K562 (cell line): Measurements from ENCODE around the gene CDK14.

Source experiments
- CTCF ChIP-seq, 3 experiments: IDR thresholded peaks in 2 of 3; conservative IDR thresholded peaks in 1 of 3; 2 replicates each; pipeline ENCODE4 v1.5.1; 2011 to 2012; ENCODE audit warnings: low read length in 3 of 3, mild to moderate bottlenecking in 3 of 3, control low read depth in 2 of 3, improper control_type of control experiment in 1 of 3, inconsistent platforms in 1 of 3, low read depth in 1 of 3, mixed read lengths in 1 of 3, moderate library complexity in 1 of 3; ENCODE audit not compliant: insufficient read depth in 2 of 3
- ERF ChIP-seq: fragments of 450-650 bp; formaldehyde crosslinking; IDR thresholded peaks from 2 replicates; pipeline ENCODE4 v1.4.0; 2020; ENCODE audit warnings: mild to moderate bottlenecking, mixed read lengths
- GTF2F1 ChIP-seq: IDR thresholded peaks from 2 replicates; pipeline ENCODE4 v1.6.1; 2011; ENCODE audit warnings: low read depth, low read length, improper control_type of control experiment
- ZNF263 ChIP-seq: sonication (generic); formaldehyde crosslinking; IDR thresholded peaks from 2 replicates; pipeline ENCODE4 v1.8.0; 2022; ENCODE audit warnings: mild to moderate bottlenecking, missing genetic modification reagents, borderline replicate concordance
- ZNF282 ChIP-seq: sonication (generic); formaldehyde crosslinking; IDR thresholded peaks from 2 replicates; pipeline ENCODE4 v1.8.1; 2023; ENCODE audit warnings: missing genetic modification reagents
- ZZZ3 ChIP-seq: fragments of 450-650 bp; IDR thresholded peaks from 2 replicates; pipeline ENCODE4 v1.6.1; 2016; ENCODE audit warnings: antibody characterized with exemption, mild to moderate bottlenecking, moderate library complexity
- TF ChIP-seq, protein P1 (sequence below), 3 experiments: fragments of 200-800 bp in 1 of 3; sonication (Bioruptor generic) in 1 of 3; sonication (generic) in 1 of 3; formaldehyde crosslinking in 1 of 3; IDR thresholded peaks; 2 replicates each; pipeline versions ENCODE4 v1.6.1 to v1.8.0; 2016 to 2022; ENCODE audit warnings: mild to moderate bottlenecking in 2 of 3, missing compliant biosample characterization in 2 of 3, missing genetic modification characterization in 2 of 3, missing genetic modification reagents in 1 of 3

GRCh38 chr7:90726623-90727022, 130.5 kb downstream of the CDK14 start:
- TF ChIP-seq ZZZ3 (no peak), CTCF (IDR thresholded peaks at IDR 0.05 in 2 of 3, conservative IDR thresholded peaks at IDR 0.05 in 1 of 3; ENCODE audit: insufficient read depth in 2 of 3, low read depth in 1 of 3, low read length in 3 of 3) (no peak), ZNF263 (CRISPR knock-in tag) (no peak), ZNF282 (no peak), GTF2F1 (no peak), ERF (CRISPR knock-in tag) (no peak)
- TF ChIP-seq, protein P1, sequence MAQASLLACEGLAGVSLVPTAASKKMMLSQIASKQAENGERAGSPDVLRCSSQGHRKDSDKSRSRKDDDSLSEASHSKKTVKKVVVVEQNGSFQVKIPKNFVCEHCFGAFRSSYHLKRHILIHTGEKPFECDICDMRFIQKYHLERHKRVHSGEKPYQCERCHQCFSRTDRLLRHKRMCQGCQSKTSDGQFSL (CRISPR knock-in tag; IDR thresholded peaks at IDR 0.05) = no peak
- TF ChIP-seq, protein P1 (tag; IDR thresholded peaks at IDR 0.05) = no peak
